K562 (cell line): Measurements from ENCODE around the gene PAPSS2. TPM values are rescaled to one million over a fixed set of nuclear protein-coding genes. Genes with fewer than 3 reads are reported as not detected.

Source experiments
- ATAC-seq: fragments of 200-7000 bp; cut with Tn5 transposase; 3 replicates; pipeline ENCODE4 v1.9.1; 2020; ENCODE audit warnings: moderate library complexity
- BruUV-seq: library from RNA; stranded (reverse); fragments of 400-500 nt; replicated peaks from 2 replicates; lab custom pipeline; 2021; lab: Mats Ljungman, UMichigan
- CTCF ChIA-PET: fragments of 300-600 bp; formaldehyde crosslinking; extraction: SDS; loops from one replicate; lab custom pipeline; 2021; ENCODE audit warnings: low intra/inter-chr PET ratio; lab: Yijun Ruan, JAX
- POLR2A ChIA-PET: fragments of 300-600, 350-650 bp; sonication (Branson Sonifier 250); formaldehyde crosslinking; extraction: SDS; loops from one replicate; lab custom pipeline; 2021; ENCODE audit warnings: antibody characterized with exemption, inconsistent platforms; lab: Yijun Ruan, JAX
- DNase-seq, 4 experiments: peaks; one replicate each; pipeline versions ENCODE4 v3.0.0 to v3.0.0-alpha.2; 2011 to 2018; ENCODE audit warnings: low spot score in 3 of 4, mixed read lengths in 3 of 4; ENCODE audit errors: extremely low read depth in 1 of 4
- FAIRE-seq: peaks from 2 replicates; lab custom pipeline; 2011; peaks lifted over from hg19 to GRCh38; lab: Jason Lieb, UNC
- H2AFZ ChIP-seq: 2 replicates; pipeline ENCODE4 v1.6.0; 2011; ENCODE audit warnings: low read depth, low read length, control low read depth, inconsistent platforms
- H3K27ac ChIP-seq: fragments of 200-600 bp; 3 replicates; pipeline ENCODE4 v1.8.0; 2011; ENCODE audit warnings: low read depth, mild to moderate bottlenecking, control low read depth, inconsistent platforms, low read length, moderate library complexity, mixed read lengths; ENCODE audit errors: extremely low read depth
- H3K27me3 ChIP-seq, 2 experiments: fragments of 300-600 bp in 1 of 2; 2 replicates in 1 of 2; 3 replicates in 1 of 2; pipeline versions ENCODE4 v1.6.0 to v1.8.0; 2011; ENCODE audit warnings: inconsistent platforms in 2 of 2, low read length in 2 of 2, mild to moderate bottlenecking in 1 of 2, mixed read lengths in 1 of 2, moderate library complexity in 1 of 2; ENCODE audit not compliant: control insufficient read depth in 2 of 2, insufficient read depth in 2 of 2
- H3K36me3 ChIP-seq: fragments of 300-600 bp; 3 replicates; pipeline ENCODE4 v1.8.0; 2011; ENCODE audit warnings: mild to moderate bottlenecking, low read length, inconsistent platforms; ENCODE audit not compliant: control insufficient read depth, insufficient read depth
- H3K4me1 ChIP-seq, 2 experiments: fragments of 200-600 bp in 1 of 2; replicated peaks in 1 of 2; 2 replicates in 1 of 2; 3 replicates in 1 of 2; pipeline versions ENCODE4 v1.5.1 to v1.8.0; 2011; ENCODE audit warnings: inconsistent platforms in 2 of 2, low read length in 2 of 2, mild to moderate bottlenecking in 1 of 2, mixed read lengths in 1 of 2, moderate library complexity in 1 of 2; ENCODE audit not compliant: control insufficient read depth in 2 of 2, insufficient read depth in 2 of 2
- H3K4me2 ChIP-seq: 2 replicates; pipeline ENCODE4 v1.6.1; 2011; ENCODE audit warnings: low read length, control low read depth, inconsistent platforms, mixed read lengths; ENCODE audit not compliant: insufficient read depth
- H3K4me3 ChIP-seq: fragments of 200-600 bp; sonication (generic), shearing (Covaris generic); 2 replicates; pipeline ENCODE4 v1.5.1; 2016; ENCODE audit warnings: control low read depth, inconsistent platforms
- H3K79me2 ChIP-seq: fragments of 200-600 bp; 3 replicates; pipeline ENCODE4 v1.8.0; 2011; ENCODE audit warnings: low read length, inconsistent platforms; ENCODE audit not compliant: control insufficient read depth, insufficient read depth
- H3K9ac ChIP-seq, 2 experiments: 2 replicates each; pipeline versions ENCODE4 v1.6.0 to v1.6.1; 2011; ENCODE audit warnings: low read depth in 2 of 2, low read length in 2 of 2, control low read depth in 1 of 2, inconsistent platforms in 1 of 2, mild to moderate bottlenecking in 1 of 2, mixed read lengths in 1 of 2; ENCODE audit not compliant: insufficient read depth in 1 of 2
- H3K9me1 ChIP-seq: one replicate; pipeline ENCODE4 v1.6.0; 2011; ENCODE audit warnings: inconsistent platforms, mild to moderate bottlenecking, low read length, moderate library complexity; ENCODE audit not compliant: control insufficient read depth, insufficient read depth
- H3K9me3 ChIP-seq: replicated peaks from 2 replicates; pipeline ENCODE4 v1.5.1; 2011; ENCODE audit warnings: low read depth, low read length, inconsistent platforms; ENCODE audit not compliant: control insufficient read depth, insufficient read depth
- H4K20me1 ChIP-seq: replicated peaks from 2 replicates; pipeline ENCODE4 v1.6.1; 2011; ENCODE audit warnings: low read length, inconsistent platforms, mixed read lengths; ENCODE audit not compliant: control insufficient read depth, insufficient read depth
- ARID2 ChIP-seq: fragments of 450-650 bp; IDR thresholded peaks from 2 replicates; pipeline ENCODE4 v1.6.1; 2017; ENCODE audit warnings: antibody characterized with exemption, mild to moderate bottlenecking
- EGR1 ChIP-seq: fragments of 450-650 bp; conservative IDR thresholded peaks from 2 replicates; pipeline ENCODE4 v1.6.1; 2017; ENCODE audit warnings: mild to moderate bottlenecking
- GABPB1 ChIP-seq: sonication (generic); formaldehyde crosslinking; IDR thresholded peaks from 2 replicates; pipeline ENCODE4 v1.8.0; 2022; ENCODE audit warnings: mild to moderate bottlenecking, missing genetic modification reagents
- GTF2E2 ChIP-seq: fragments of 200-800 bp; sonication (Bioruptor generic); IDR thresholded peaks from 2 replicates; pipeline ENCODE4 v1.6.1; 2016; ENCODE audit warnings: missing genetic modification characterization, missing compliant biosample characterization
- MED1 ChIP-seq: sonication (generic); formaldehyde crosslinking; IDR thresholded peaks from 2 replicates; pipeline ENCODE4 v1.8.1; 2023; ENCODE audit warnings: missing genetic modification reagents, borderline replicate concordance
- MTA1 ChIP-seq: fragments of 450-650 bp; IDR thresholded peaks from 2 replicates; pipeline ENCODE4 v1.6.1; 2017; ENCODE audit warnings: borderline replicate concordance
- MTA2 ChIP-seq: fragments of 450-650 bp; IDR thresholded peaks from 2 replicates; pipeline ENCODE4 v1.6.1; 2016; ENCODE audit warnings: low read depth
- PHF20 ChIP-seq: fragments of 450-650 bp; IDR thresholded peaks from 2 replicates; pipeline ENCODE4 v1.6.1; 2018; ENCODE audit not compliant: partially characterized antibody
- SMC3 ChIP-seq: conservative IDR thresholded peaks from 2 replicates; pipeline ENCODE4 v1.6.1; 2011; ENCODE audit warnings: low read depth, low read length, improper control_type of control experiment; ENCODE audit not compliant: insufficient read depth
- ZNF197 ChIP-seq: fragments of 200-800 bp; sonication (Bioruptor generic); IDR thresholded peaks from 2 replicates; pipeline ENCODE4 v1.6.1; 2016; ENCODE audit warnings: low read depth, missing genetic modification characterization, missing compliant biosample characterization
- ZNF324 ChIP-seq: fragments of 250-450 bp; sonication (Bioruptor Pico); IDR thresholded peaks from 2 replicates; pipeline ENCODE4 v1.4.0; 2020; ENCODE audit warnings: mild to moderate bottlenecking
- ZNF707 ChIP-seq: fragments of 250-450 bp; sonication (Bioruptor Pico); conservative IDR thresholded peaks from 2 replicates; pipeline ENCODE4 v1.8.0; 2022; ENCODE audit warnings: inconsistent platforms, mild to moderate bottlenecking, moderate library complexity
- in situ Hi-C: fragments of 300-500 bp; cut with MboI; formaldehyde crosslinking; loops from 4 replicates; pipeline ENCODE4 v1.15.0; 2018; ENCODE audit warnings: inconsistent platforms, mixed read lengths
- intact Hi-C: fragments of 100-400 bp; cut with micrococcal nuclease; formaldehyde crosslinking; loops from 2 replicates; pipeline ENCODE4 v1.14.2; 2022
- polyA plus RNA-seq, 8 experiments: library from polyadenylated mRNA; depleted of rRNA in 4 of 8; stranded (reverse) in 5 of 8; unstranded in 3 of 8; fragments of >200 nt; fragmentation: Nextera tagmentation in 2 of 8; fragmentation: Illumina TruSeq in 1 of 8; extraction: Ambion mirVana in 2 of 8; extraction: Trizol in 1 of 8; gene quantifications; 2 replicates each; pipeline versions ENCODE4 v1.2.1 to v1.2.3, GENCODE V29; 2011 to 2014; ENCODE audit warnings: inconsistent platforms in 1 of 8, missing spikeins in 1 of 8
- total RNA-seq, 7 experiments: library from RNA; depleted of rRNA in 6 of 7; stranded (reverse); fragments of >200 nt in 6 of 7; fragmentation: Illumina TruSeq in 2 of 7; extraction: Trizol in 2 of 7; gene quantifications; 2 replicates each; pipeline versions ENCODE4 v1.2.1 to v1.2.3, GENCODE V29; 2011 to 2021; ENCODE audit warnings: low replicate concordance in 1 of 7
- TF ChIP-seq, protein P1 (sequence below): fragments of 250-450 bp; sonication (Bioruptor Pico); IDR thresholded peaks from 2 replicates; pipeline ENCODE4 v1.5.1; 2021; ENCODE audit warnings: mild to moderate bottlenecking
- TF ChIP-seq, protein P2 (sequence below): IDR thresholded peaks from 3 replicates; pipeline ENCODE4 v1.6.1; 2011; ENCODE audit warnings: borderline replicate concordance, mild to moderate bottlenecking; ENCODE audit not compliant: insufficient read length, insufficient read depth
- TF ChIP-seq, protein P3 (sequence below): fragments of 150-350 bp; conservative IDR thresholded peaks from 2 replicates; pipeline ENCODE4 v1.6.1; 2014; ENCODE audit warnings: low read length
- TF ChIP-seq, protein P4 (sequence below): sonication (generic); formaldehyde crosslinking; IDR thresholded peaks from 2 replicates; pipeline ENCODE4 v1.9.0; 2022; ENCODE audit warnings: mild to moderate bottlenecking, missing genetic modification reagents

The PAPSS2 gene
- total and polyA plus RNA-seq, 9 of the 15 experiments (the other 6 are each of a cell fraction or from before 2014, with no cell fraction given), result 0.01 to 0.29 TPM; not detected in 7

DNA sequence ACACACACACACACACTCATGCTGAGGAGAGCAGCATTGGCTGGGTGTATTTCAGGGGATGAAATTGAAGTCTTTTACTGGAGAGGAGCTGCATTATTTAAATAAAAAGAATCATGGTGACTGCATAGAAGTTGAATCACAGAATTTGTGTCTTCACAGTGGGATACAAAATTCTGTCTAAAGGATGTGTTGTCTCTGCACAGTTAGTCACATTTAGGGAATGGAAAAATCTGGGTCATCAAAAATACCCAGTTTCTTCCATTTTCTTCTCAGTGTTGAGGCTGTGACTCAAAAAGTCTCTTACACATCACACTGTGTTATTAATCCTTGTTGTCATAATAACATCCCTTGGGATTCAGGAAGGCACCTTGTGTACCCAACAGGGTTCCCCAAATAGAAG is 10.9 kb downstream of the PAPSS2 start:
- BruUV-seq, result no TSS peak
- H3K79me2 ChIP-seq, result no peaks in the 10 kb centered on the region
- no peaks in the 10 kb centered on the region for H3K4me1 ChIP-seq
- H3K27me3 ChIP-seq, result 0 out of 5 replicates have a peak, but pooled peaks cover 0 to 2% of the 10 kb centered on the region in 2 experiments
- in situ Hi-C loops (no loop called here), intact Hi-C loops (no loop called here)
- ChIA-PET CTCF (no interaction called here), POLR2A (no interaction called here)
- no peak overlapping the region for H2AFZ ChIP-seq
- FAIRE-seq (no peak), ATAC-seq (no peak), DNase-seq (no peak)
- no peak overlapping the region for H3K4me3 ChIP-seq
- H3K4me2 ChIP-seq, result no peak overlapping the region
- no peaks in the 10 kb centered on the region for H3K36me3 ChIP-seq
- H4K20me1 ChIP-seq, result no peaks in the 10 kb centered on the region
- no peaks in the 10 kb centered on the region for H3K9me1 ChIP-seq
- TF ChIP-seq, protein P1, sequence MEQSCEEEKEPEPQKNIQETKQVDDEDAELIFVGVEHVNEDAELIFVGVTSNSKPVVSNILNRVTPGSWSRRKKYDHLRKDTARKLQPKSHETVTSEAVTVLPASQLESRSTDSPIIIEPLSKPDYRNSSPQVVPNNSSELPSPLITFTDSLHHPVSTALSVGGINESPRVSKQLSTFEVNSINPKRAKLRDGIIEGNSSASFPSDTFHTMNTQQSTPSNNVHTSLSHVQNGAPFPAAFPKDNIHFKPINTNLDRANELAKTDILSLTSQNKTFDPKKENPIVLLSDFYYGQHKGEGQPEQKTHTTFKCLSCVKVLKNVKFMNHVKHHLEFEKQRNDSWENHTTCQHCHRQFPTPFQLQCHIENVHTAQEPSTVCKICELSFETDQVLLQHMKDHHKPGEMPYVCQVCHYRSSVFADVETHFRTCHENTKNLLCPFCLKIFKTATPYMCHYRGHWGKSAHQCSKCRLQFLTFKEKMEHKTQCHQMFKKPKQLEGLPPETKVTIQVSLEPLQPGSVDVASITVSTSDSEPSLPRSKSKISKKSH (CRISPR knock-in tag), result no peak
- TF ChIP-seq MTA1 (no peak), EGR1 (no peak), ARID2 (no peak), SMC3 (no peak), GABPB1 (CRISPR knock-in tag) (no peak), MTA2 (no peak), ZNF324 (CRISPR knock-in tag) (no peak), GTF2E2 (no peak), ZNF197 (CRISPR knock-in tag) (no peak), ZNF707 (CRISPR knock-in tag) (no peak), MED1 (CRISPR knock-in tag) (no peak), PHF20 (no peak)
- TF ChIP-seq, protein P2, sequence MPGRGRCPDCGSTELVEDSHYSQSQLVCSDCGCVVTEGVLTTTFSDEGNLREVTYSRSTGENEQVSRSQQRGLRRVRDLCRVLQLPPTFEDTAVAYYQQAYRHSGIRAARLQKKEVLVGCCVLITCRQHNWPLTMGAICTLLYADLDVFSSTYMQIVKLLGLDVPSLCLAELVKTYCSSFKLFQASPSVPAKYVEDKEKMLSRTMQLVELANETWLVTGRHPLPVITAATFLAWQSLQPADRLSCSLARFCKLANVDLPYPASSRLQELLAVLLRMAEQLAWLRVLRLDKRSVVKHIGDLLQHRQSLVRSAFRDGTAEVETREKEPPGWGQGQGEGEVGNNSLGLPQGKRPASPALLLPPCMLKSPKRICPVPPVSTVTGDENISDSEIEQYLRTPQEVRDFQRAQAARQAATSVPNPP, result no peak
- TF ChIP-seq, protein P3, sequence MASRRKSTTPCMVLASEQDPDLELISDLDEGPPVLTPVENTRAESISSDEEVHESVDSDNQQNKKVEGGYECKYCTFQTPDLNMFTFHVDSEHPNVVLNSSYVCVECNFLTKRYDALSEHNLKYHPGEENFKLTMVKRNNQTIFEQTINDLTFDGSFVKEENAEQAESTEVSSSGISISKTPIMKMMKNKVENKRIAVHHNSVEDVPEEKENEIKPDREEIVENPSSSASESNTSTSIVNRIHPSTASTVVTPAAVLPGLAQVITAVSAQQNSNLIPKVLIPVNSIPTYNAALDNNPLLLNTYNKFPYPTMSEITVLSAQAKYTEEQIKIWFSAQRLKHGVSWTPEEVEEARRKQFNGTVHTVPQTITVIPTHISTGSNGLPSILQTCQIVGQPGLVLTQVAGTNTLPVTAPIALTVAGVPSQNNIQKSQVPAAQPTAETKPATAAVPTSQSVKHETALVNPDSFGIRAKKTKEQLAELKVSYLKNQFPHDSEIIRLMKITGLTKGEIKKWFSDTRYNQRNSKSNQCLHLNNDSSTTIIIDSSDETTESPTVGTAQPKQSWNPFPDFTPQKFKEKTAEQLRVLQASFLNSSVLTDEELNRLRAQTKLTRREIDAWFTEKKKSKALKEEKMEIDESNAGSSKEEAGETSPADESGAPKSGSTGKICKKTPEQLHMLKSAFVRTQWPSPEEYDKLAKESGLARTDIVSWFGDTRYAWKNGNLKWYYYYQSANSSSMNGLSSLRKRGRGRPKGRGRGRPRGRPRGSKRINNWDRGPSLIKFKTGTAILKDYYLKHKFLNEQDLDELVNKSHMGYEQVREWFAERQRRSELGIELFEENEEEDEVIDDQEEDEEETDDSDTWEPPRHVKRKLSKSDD, result no peak
- TF ChIP-seq, protein P4, sequence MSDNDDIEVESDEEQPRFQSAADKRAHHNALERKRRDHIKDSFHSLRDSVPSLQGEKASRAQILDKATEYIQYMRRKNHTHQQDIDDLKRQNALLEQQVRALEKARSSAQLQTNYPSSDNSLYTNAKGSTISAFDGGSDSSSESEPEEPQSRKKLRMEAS (CRISPR knock-in tag), result no peak
- no peak overlapping the region for H3K9ac ChIP-seq
- no peak overlapping the region for H3K27ac ChIP-seq
- H3K9me3 ChIP-seq, result no peaks in the 10 kb centered on the region
